Measurements from ENCODE around the gene PDE1A. TPM values are rescaled to one million over a fixed set of nuclear protein-coding genes. Genes with fewer than 3 reads are reported as not detected.

Gene PDE1A
- total and polyA plus RNA-seq, 8 donors, result 0.58 to 33.6 (median 12.9) TPM; not detected in 1

- peak in 1 of 2 donors; percentile 7 for DNase-seq
- intact Hi-C loops (cut with DNase I; ENCODE audit: low total_unique reads), result no loop called here
- Histone ChIP-seq H3K9me3 (no peaks in the 10 kb centered on the region), H3K27me3 (no peaks in the 10 kb centered on the region), H3K27ac (no peak overlapping the region), H3K4me1 (no peaks in the 10 kb centered on the region), H3K4me3 (no peak overlapping the region), H3K36me3 (no peaks in the 10 kb centered on the region)
- TF ChIP-seq POLR2A (IDR thresholded peaks at IDR 0.05), result no peak
- TF ChIP-seq CTCF (IDR thresholded peaks at IDR 0.05), result no peak
- WGBS, 5 donors, result 39 to 72% (median 62%) methylated on average over 6 of the region's 6 CpGs
These were observed 284.8 kb downstream of the PDE1A start for GRCh38 chr2:182142062-182142461.

DNA sequence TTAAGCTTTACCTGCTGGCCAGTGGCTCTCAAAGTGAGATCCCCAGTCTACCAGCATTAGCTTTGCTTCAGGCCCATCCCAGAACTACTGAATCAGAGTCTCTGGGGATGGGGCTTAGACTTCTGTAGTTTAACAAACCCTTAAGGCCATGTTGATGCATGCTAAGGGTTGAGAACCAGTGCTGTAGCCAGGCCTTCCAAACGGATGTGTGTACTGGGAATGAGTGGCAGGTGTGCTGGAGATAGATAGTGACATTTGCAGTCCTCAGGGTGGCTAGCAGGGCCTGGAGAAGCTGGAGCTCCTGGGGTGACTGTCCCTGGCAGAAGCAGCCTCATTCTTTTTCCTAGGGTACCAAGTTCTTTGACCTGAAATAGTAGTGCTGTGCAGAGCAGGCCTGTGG, 292.6 kb downstream of the PDE1A start:
- Histone ChIP-seq H3K4me1 (no peaks in the 10 kb centered on the region), H3K27me3 (no peaks in the 10 kb centered on the region), H3K36me3 (no peaks in the 10 kb centered on the region), H3K27ac (no peak overlapping the region), H3K4me3 (no peak overlapping the region), H3K9me3 (no peaks in the 10 kb centered on the region)
- TF ChIP-seq EP300 (IDR thresholded peaks at IDR 0.05) (no peak), CTCF (IDR thresholded peaks at IDR 0.05) (no peak), POLR2A (IDR thresholded peaks at IDR 0.05) (no peak), POLR2AphosphoS5 (IDR thresholded peaks at IDR 0.05) (no peak)
- WGBS, 5 donors, result 35 to 57% (median 46%) methylated on average over 1 of the region's 1 CpG
- intact Hi-C loops (cut with DNase I; ENCODE audit: low total_unique reads), result no loop called here
- DNase-seq, result no peak

GRCh38 chr2:182133195-182133891, 293.5 kb downstream of the PDE1A start:
- Histone ChIP-seq H3K4me1 (peaks cover 0 to 6% (median 0%) of the 10 kb centered on the region in 4 donors), H3K27me3 (no peaks in the 10 kb centered on the region), H3K27ac (no peak overlapping the region), H3K36me3 (no peaks in the 10 kb centered on the region), H3K9me3 (no peaks in the 10 kb centered on the region), H3K4me3 (no peak overlapping the region)
- DNase-seq, result no peak
- intact Hi-C loops (cut with DNase I; ENCODE audit: low total_unique reads), result no loop called here
- 37 to 67% (median 58%) methylated on average over 1 of the region's 1 CpG for WGBS, 5 donors
- TF ChIP-seq POLR2AphosphoS5 (IDR thresholded peaks at IDR 0.05) (no peak), EP300 (IDR thresholded peaks at IDR 0.05) (no peak), POLR2A (IDR thresholded peaks at IDR 0.05) (no peak)

- no peaks in the 10 kb centered on the region for H3K36me3 ChIP-seq
- no peak overlapping the region for H3K27ac ChIP-seq
These were observed 294.2 kb downstream of the PDE1A start for GRCh38 chr2:182132605-182133004.

More at GRCh38 chr2:182132605-182133004, 294.2 kb downstream of the PDE1A start:
- intact Hi-C loops (cut with DNase I; ENCODE audit: low total_unique reads), result no loop called here
- H3K4me3 ChIP-seq, result no peak overlapping the region
- TF ChIP-seq EP300 (IDR thresholded peaks at IDR 0.05) (no peak), CTCF (IDR thresholded peaks at IDR 0.05) (no peak), POLR2A (IDR thresholded peaks at IDR 0.05) (no peak), POLR2AphosphoS5 (IDR thresholded peaks at IDR 0.05) (no peak)
- no peaks in the 10 kb centered on the region for H3K9me3 ChIP-seq
- DNase-seq, result peak in 1 of 2 donors; percentile 20
- peaks cover 0 to 6% (median 0%) of the 10 kb centered on the region in 4 donors for H3K4me1 ChIP-seq
- no peaks in the 10 kb centered on the region for H3K27me3 ChIP-seq

Measured in stomach (tissue), 9 donors.